GM12891 (cell line): Measurements from ENCODE around the gene KCNE2.

Source experiments
- PAX5 ChIP-seq: IDR thresholded peaks from 2 replicates; pipeline ENCODE4 v1.6.1; 2011; ENCODE audit warnings: low read length, moderate library complexity, mild to moderate bottlenecking; ENCODE audit not compliant: insufficient read depth, severe bottlenecking
- POLR2A ChIP-seq: IDR thresholded peaks from 2 replicates; pipeline ENCODE4 v1.6.1; 2011; ENCODE audit warnings: low read depth, low read length, control low read depth
- POLR2AphosphoS5 ChIP-seq: IDR thresholded peaks from 2 replicates; pipeline ENCODE4 v1.6.1; 2011; ENCODE audit warnings: low read depth, low read length, control low read depth
- POU2F2 ChIP-seq: IDR thresholded peaks from 2 replicates; pipeline ENCODE4 v1.6.1; 2011; ENCODE audit warnings: low read depth, mild to moderate bottlenecking, control low read depth, low read length, moderate library complexity
- TAF1 ChIP-seq: IDR thresholded peaks from 2 replicates; pipeline ENCODE4 v1.6.1; 2011; ENCODE audit warnings: low read depth, low read length, control low read depth

- TF ChIP-seq POLR2A (no peak), POLR2AphosphoS5 (no peak), POU2F2 (no peak), PAX5 (no peak), TAF1 (no peak)
Observed at GRCh38 chr21:34319585-34319984, 44.2 kb upstream of the KCNE2 start.
